H1 (cell line): ENCODE data around the gene STAC.

Experiments
- BACH1 ChIP-seq: IDR thresholded peaks from 2 replicates; pipeline ENCODE4 v1.6.1; 2012; ENCODE audit warnings: low read length, improper control_type of control experiment
- EGR1 ChIP-seq: IDR thresholded peaks from 2 replicates; pipeline ENCODE4 v1.6.1; 2011; ENCODE audit warnings: low read depth, low read length, borderline replicate concordance
- EZH2 ChIP-seq: fragments of 200-600 bp; sonication (generic); IDR thresholded peaks from 2 replicates; pipeline ENCODE4 v1.7.1; 2012; ENCODE audit warnings: low read depth, mild to moderate bottlenecking, moderate library complexity, low read length, inconsistent platforms; ENCODE audit not compliant: severe bottlenecking
- KDM5A ChIP-seq: fragments of 200-600 bp; IDR thresholded peaks from 2 replicates; pipeline ENCODE4 v1.7.1; 2012; ENCODE audit warnings: mild to moderate bottlenecking, low read length, inconsistent platforms, mixed read lengths
- MAX ChIP-seq: IDR thresholded peaks from 2 replicates; pipeline ENCODE4 v1.6.1; 2012; ENCODE audit warnings: inconsistent platforms
- POLR2AphosphoS5 ChIP-seq: IDR thresholded peaks from 2 replicates; pipeline ENCODE4 v1.6.1; 2011; ENCODE audit warnings: low read depth, low read length
- RAD21 ChIP-seq, 2 experiments: IDR thresholded peaks in 1 of 2; conservative IDR thresholded peaks in 1 of 2; 2 replicates each; pipeline ENCODE4 v1.6.1; 2011; ENCODE audit warnings: low read depth in 2 of 2, low read length in 2 of 2, improper control_type of control experiment in 1 of 2, inconsistent platforms in 1 of 2, mild to moderate bottlenecking in 1 of 2, moderate library complexity in 1 of 2
- RXRA ChIP-seq: IDR thresholded peaks from 2 replicates; pipeline ENCODE4 v1.6.1; 2011; ENCODE audit warnings: low read depth, mild to moderate bottlenecking, low read length, moderate library complexity; ENCODE audit not compliant: insufficient read depth
- TEAD4 ChIP-seq: IDR thresholded peaks from 2 replicates; pipeline ENCODE4 v1.6.1; 2012; ENCODE audit warnings: low read depth, low read length, inconsistent platforms, mixed read lengths
- USF2 ChIP-seq: IDR thresholded peaks from 2 replicates; pipeline ENCODE4 v1.6.1; 2011; ENCODE audit warnings: low read length, improper control_type of control experiment
- TF ChIP-seq, protein P1 (sequence below), 3 experiments: IDR thresholded peaks; 1 replicate in 2 of 3; 2 replicates in 1 of 3; pipeline versions ENCODE4 v1.5.1 to v1.6.1; 2011; ENCODE audit warnings: low read length in 3 of 3, mild to moderate bottlenecking in 3 of 3, inconsistent platforms in 2 of 3, low read depth in 1 of 3, moderate library complexity in 1 of 3; ENCODE audit not compliant: insufficient read depth in 1 of 3; ENCODE audit errors: control extremely low read depth in 1 of 3

DNA sequence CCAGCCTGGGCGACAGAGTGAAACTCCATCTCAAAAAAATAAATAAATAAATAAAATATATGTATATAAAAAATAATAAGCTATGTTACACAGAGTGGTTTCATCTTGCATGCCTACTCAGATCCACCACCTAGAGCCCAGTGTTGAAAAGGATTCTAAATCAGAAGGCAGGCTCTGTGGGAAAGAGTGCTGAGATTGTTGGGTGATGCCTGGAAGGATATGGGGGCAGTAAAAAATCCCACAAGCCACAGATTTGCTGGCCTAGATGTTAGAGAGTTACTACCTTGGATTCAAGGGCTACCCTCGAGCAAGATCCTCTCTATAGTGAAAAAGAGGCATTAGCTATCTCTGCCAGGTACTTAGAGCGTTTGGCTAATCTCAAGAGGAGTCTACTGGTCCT, 144.3 kb downstream of the STAC start:
- TF ChIP-seq TEAD4 (no peak), KDM5A (no peak), POLR2AphosphoS5 (no peak), BACH1 (no peak), MAX (no peak), EGR1 (no peak), USF2 (no peak), RAD21 (IDR thresholded peaks at IDR 0.05 in 1 of 2, conservative IDR thresholded peaks at IDR 0.05 in 1 of 2; ENCODE audit: low read depth in 2 of 2, low read length in 2 of 2) (no peak), EZH2 (no peak), RXRA (no peak)
- TF ChIP-seq, protein P1, sequence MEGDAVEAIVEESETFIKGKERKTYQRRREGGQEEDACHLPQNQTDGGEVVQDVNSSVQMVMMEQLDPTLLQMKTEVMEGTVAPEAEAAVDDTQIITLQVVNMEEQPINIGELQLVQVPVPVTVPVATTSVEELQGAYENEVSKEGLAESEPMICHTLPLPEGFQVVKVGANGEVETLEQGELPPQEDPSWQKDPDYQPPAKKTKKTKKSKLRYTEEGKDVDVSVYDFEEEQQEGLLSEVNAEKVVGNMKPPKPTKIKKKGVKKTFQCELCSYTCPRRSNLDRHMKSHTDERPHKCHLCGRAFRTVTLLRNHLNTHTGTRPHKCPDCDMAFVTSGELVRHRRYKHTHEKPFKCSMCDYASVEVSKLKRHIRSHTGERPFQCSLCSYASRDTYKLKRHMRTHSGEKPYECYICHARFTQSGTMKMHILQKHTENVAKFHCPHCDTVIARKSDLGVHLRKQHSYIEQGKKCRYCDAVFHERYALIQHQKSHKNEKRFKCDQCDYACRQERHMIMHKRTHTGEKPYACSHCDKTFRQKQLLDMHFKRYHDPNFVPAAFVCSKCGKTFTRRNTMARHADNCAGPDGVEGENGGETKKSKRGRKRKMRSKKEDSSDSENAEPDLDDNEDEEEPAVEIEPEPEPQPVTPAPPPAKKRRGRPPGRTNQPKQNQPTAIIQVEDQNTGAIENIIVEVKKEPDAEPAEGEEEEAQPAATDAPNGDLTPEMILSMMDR (IDR thresholded peaks at IDR 0.05; ENCODE audit: control extremely low read depth in 1 of 3, insufficient read depth in 1 of 3, low read depth in 1 of 3, low read length in 3 of 3) = no peak
